GM12872 (cell line): Measurements from ENCODE around the gene RNF166.

Source experiments
- TF ChIP-seq, protein P1 (sequence below): IDR thresholded peaks from 3 replicates; pipeline ENCODE4 v1.5.1; 2011; ENCODE audit warnings: low read depth, mild to moderate bottlenecking, low read length, moderate library complexity; ENCODE audit not compliant: insufficient read depth

RNF166 gene

DNA sequence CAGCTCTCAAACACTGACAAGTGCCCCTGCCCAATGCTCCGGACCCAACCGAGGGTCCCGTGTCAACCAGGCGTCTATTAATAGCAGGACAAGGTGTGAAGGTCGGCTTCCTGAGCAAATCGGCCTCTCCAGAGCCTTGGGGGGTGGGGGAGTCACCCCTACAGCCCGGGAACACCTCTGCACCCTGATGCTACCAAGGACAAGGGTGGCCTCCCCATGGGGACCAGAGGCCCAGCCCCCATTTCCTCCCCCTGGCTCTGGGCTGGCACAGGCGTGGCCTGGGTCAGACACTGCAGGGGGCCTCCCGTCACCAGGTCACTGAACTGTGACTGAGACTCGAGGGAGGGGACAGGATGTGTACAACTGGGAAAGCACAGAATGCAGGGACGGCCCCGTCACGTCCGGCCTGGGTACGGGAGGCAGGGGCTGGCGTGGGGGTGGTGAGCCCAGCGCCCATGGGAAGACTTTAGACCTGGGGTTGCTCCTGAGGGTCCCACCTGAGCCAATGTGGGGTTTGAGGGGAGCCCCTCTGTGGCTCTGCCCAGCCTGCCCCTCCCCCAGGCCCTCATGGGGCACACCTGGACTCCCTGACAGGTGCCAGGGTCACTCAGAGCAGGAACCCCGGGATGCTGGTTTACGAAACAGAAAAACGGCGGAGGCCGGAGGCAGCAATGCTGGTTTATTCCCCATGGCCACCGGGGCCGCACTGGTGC lies 54.8 kb downstream of the RNF166 start:
- TF ChIP-seq, protein P1, sequence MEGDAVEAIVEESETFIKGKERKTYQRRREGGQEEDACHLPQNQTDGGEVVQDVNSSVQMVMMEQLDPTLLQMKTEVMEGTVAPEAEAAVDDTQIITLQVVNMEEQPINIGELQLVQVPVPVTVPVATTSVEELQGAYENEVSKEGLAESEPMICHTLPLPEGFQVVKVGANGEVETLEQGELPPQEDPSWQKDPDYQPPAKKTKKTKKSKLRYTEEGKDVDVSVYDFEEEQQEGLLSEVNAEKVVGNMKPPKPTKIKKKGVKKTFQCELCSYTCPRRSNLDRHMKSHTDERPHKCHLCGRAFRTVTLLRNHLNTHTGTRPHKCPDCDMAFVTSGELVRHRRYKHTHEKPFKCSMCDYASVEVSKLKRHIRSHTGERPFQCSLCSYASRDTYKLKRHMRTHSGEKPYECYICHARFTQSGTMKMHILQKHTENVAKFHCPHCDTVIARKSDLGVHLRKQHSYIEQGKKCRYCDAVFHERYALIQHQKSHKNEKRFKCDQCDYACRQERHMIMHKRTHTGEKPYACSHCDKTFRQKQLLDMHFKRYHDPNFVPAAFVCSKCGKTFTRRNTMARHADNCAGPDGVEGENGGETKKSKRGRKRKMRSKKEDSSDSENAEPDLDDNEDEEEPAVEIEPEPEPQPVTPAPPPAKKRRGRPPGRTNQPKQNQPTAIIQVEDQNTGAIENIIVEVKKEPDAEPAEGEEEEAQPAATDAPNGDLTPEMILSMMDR: no peak

- TF ChIP-seq, protein P1: no peak
Measured at GRCh38 chr16:88650749-88651275, 55.4 kb downstream of the RNF166 start, which contains the start of gene CYBA. Gene CYBA (minus strand): TSS chr16:88651053. CDS start chr16:88651013, 40 bp downstream.

DNA sequence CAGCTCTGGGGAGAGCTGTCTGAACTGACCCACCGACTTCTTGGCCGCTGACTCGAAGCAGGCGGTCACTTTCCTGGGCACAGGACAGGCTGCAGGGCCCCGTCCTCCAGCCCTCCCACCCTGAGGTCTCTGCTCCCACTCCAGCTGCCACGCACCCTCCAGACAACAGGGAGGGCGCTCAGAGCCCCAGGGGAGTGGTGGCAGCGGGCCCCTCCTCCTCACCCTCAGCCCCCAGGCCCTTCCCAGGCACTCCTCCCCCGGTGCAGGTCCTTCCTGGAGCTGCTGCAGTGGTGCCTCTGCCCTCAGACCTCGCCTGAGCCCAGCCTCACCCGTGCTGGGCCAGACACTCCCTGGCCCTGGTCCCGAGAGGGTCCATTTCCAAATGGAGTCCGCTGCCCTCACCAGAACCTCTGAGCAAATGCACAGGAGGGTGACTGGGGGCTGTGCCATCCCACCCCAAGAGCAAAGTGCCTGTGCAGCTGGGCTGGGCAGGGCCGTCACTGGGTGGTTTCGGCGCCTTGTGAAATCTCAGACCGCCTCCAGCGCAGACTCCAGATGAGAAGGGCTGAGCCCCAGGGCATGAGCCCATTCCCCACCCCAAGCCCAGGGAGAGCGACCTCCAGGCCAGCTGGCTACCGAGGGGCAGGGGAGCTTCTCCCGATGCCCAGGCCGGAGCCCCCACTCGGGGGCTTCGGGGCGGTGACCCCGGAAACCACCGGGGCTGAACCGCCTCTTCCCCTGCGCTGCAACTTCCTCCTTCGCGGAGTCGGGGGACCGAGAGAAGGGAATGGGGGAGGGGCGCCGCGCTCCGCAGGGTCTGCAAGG lies 56.1 kb downstream of the RNF166 start:
- TF ChIP-seq, protein P1: no peak

DNA sequence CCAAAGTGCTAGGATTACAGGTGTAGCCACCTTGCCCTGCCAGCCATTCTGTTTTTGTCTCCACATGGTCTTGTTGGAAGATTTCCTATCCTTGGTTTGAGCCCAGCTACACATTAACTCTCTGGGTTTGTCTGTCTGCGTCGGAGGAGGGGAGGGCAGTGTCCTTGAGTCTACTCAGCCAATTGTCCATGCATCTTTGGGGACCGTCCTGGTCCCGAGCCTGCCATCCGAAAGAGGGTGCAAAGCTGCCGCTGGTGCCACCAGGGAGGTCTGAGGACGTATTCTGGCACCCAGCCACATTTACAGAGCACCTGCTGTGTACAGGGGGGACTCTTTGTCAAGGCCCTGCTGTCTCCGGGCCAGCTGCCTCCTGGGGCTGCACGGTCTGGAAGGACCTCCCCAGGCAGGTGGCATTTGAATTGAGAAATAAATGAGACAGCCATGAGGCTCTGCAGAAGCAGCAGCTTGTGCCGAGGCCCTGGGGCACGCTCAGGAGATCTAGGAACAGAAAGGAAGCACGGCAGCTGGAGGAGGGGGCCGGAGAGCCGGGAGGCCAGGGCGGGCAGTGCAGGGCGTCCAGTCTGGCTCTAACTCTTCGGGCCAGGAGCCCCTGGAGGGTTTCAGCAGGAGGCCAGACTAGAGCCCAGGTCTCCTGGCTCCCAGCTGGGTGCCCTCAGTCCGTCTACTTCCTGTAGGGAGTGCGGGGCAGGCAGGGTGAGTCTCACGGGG lies 56.8 kb downstream of the RNF166 start:
- TF ChIP-seq, protein P1: no peak

GRCh38 chr16:88647178-88648070 lies 58.8 kb downstream of the RNF166 start:
- TF ChIP-seq, protein P1: no peak
